Coronary artery (tissue), 2 donors: Measurements from ENCODE around the gene SPATA13.

ENCODE experiments used
- DNase-seq: peaks from one replicate; pipeline ENCODE4 v3.0.0-alpha.2; 2017; ENCODE audit warnings: low spot score
- H3K27ac ChIP-seq, 2 donors: fragments of 200-600 bp; sonication (generic); one replicate each; pipeline ENCODE4 v1.5.1; 2016 to 2019
- H3K4me3 ChIP-seq: fragments of 200-600 bp; sonication (generic); 2 replicates; pipeline ENCODE4 v1.5.1; 2016; ENCODE audit warnings: mild to moderate bottlenecking, moderate library complexity
- CTCF ChIP-seq: fragments of 200-600 bp; sonication (generic); IDR thresholded peaks from one replicate; pipeline ENCODE4 v1.5.1; 2019; ENCODE audit warnings: antibody characterized with exemption

The SPATA13 gene

GRCh38 chr13:24287748-24288287 is 127.3 kb downstream of the SPATA13 start:
- DNase-seq: no peak
- Histone ChIP-seq H3K27ac (peak overlapping the region in 1 of 2 donors; percentile 53), H3K4me3 (no peak overlapping the region)
- no peak for TF ChIP-seq CTCF

DNA sequence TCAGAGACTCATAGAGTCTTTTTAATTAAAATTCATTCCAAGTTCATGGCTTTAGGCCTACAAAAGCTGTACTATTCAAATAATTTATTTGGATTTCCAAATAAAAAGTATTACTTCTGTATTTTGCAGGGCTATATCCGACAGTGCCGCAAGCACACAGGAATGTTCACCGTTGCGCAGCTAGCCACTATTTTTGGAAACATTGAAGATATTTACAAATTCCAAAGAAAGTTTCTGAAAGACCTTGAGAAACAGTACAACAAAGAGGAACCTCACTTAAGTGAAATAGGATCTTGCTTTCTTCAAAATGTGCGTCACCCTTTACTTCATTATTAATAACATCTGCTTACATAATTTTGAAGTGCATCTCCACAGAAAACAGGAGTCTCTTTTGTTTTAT is 128.3 kb downstream of the SPATA13 start:
- no peak for DNase-seq
- no peak for TF ChIP-seq CTCF
- H3K27ac ChIP-seq: peak overlapping the region; percentile 6 to 53

DNA sequence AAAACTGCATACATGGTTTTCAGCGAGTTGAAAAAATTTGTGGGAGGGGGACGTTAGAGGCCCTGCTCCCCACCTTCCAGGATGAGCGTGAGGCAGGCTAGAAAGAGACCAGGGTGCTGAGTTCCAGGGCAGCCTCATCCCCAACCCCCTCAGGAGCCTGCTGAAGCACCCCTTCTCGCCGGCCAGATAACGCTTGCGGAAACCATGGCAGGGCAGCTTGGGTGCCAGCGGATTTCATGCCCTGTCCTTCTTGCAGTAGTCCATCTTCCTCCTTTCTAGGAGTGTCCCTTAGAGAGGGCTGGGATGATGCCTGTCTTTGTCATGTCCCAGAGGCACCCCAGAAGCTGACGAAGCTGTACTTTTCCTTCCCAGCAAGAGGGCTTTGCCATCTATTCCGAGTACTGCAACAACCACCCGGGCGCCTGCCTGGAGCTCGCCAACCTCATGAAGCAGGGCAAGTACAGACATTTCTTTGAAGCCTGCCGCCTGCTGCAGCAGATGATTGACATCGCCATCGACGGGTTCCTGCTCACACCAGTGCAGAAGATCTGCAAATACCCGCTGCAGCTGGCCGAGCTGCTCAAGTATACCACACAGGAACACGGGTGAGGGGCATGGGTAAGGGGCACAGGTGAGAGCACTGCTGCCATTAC is 129.9 kb downstream of the SPATA13 start:
- DNase-seq: no peak
- Histone ChIP-seq H3K4me3 (no peak overlapping the region), H3K27ac (peak overlapping the region in 1 of 2 donors; percentile 49)
- TF ChIP-seq CTCF: no peak

More for the DNA sequence above, 128.3 kb downstream of the SPATA13 start:
- no peak overlapping the region for H3K4me3 ChIP-seq

DNA sequence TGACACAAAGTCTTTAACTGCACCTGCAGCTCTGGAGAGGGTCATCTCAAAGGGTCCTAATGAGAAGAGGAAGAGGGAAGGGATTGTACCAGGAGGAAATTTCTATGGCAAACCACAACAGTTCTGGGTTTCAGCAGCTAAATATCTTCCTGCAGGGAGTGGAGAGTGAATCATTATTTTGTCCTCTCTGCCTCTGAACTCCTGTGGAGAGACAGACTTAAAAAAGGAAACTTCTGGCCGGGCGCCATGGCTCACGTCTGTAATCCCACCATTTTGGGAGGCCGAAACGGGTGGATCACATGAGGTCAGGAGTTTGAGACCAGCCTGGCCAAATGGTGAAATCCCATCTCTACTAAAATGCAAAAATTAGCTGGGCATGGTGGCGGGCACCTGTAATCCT is 132.0 kb downstream of the SPATA13 start:
- peak; percentile 0 for DNase-seq
- no peak for TF ChIP-seq CTCF
- Histone ChIP-seq H3K4me3 (no peak overlapping the region), H3K27ac (no peak overlapping the region)

GRCh38 chr13:24293746-24294145 is 133.2 kb downstream of the SPATA13 start:
- peak; percentile 50 for DNase-seq
- no peak for TF ChIP-seq CTCF
- Histone ChIP-seq H3K4me3 (no peak overlapping the region), H3K27ac (no peak overlapping the region)

GRCh38 chr13:24299488-24300114 is 139.1 kb downstream of the SPATA13 start:
- DNase-seq: peak; percentile 61
- Histone ChIP-seq H3K27ac (no peak overlapping the region), H3K4me3 (no peak overlapping the region)
- no peak for TF ChIP-seq CTCF

DNA sequence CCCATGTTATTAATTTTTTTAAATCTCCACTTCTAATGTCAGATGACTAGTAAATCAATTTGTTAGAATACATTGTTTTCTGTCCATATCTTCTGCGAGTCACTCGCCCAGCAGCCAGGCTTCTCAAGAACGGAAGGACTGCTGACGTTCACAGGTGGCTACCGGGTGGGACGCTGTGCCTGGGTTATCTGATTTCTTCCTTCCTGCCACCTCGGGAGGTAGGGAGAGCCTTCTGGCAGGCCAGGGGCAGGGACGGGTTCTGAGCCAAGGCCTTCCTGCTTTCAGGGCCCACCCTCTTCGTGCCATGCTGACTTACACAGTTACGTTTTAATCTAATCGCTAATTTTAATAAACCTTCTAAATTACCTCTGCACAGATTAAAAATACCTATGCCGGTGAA is 140.9 kb downstream of the SPATA13 start:
- DNase-seq: peak; percentile 31
- TF ChIP-seq CTCF: no peak
- H3K27ac ChIP-seq: no peak overlapping the region

More for the DNA sequence above, 140.9 kb downstream of the SPATA13 start:
- H3K4me3 ChIP-seq: no peak overlapping the region
